ENCODE data around the gene CD37.
A peak's percentile ranks its signal among the peaks of the same experiment; 100 is the strongest.
"Not testable (repeated sequence)": the region's sequence is repeated elsewhere in the genome, so short reads cannot be mapped to it uniquely, and the experiment has no call there.

CD37 gene

GRCh38 chr19:49301165-49301865 is 33.9 kb upstream of the CD37 start:
- peak; percentile 78 for DNase-seq (ENCODE audit: low read depth)
- H3K4me3 ChIP-seq (ENCODE audit: low read length): peak overlapping the region; percentile 4
- TF ChIP-seq, protein P1, sequence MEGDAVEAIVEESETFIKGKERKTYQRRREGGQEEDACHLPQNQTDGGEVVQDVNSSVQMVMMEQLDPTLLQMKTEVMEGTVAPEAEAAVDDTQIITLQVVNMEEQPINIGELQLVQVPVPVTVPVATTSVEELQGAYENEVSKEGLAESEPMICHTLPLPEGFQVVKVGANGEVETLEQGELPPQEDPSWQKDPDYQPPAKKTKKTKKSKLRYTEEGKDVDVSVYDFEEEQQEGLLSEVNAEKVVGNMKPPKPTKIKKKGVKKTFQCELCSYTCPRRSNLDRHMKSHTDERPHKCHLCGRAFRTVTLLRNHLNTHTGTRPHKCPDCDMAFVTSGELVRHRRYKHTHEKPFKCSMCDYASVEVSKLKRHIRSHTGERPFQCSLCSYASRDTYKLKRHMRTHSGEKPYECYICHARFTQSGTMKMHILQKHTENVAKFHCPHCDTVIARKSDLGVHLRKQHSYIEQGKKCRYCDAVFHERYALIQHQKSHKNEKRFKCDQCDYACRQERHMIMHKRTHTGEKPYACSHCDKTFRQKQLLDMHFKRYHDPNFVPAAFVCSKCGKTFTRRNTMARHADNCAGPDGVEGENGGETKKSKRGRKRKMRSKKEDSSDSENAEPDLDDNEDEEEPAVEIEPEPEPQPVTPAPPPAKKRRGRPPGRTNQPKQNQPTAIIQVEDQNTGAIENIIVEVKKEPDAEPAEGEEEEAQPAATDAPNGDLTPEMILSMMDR (IDR thresholded peaks at IDR 0.05; ENCODE audit: insufficient read depth, low read depth, low read length, missing control alignments): peak; percentile 95

- TF ChIP-seq, protein P1 (IDR thresholded peaks at IDR 0.05; ENCODE audit: insufficient read depth, low read depth, low read length, missing control alignments): no peak
- H3K4me3 ChIP-seq (ENCODE audit: low read length): no peak overlapping the region
- DNase-seq (ENCODE audit: low read depth): no peak
Measured at GRCh38 chr19:49301866-49302252, 33.3 kb upstream of the CD37 start.

GRCh38 chr19:49306734-49307133 is 28.5 kb upstream of the CD37 start:
- DNase-seq (ENCODE audit: low read depth); H3K4me3 ChIP-seq (ENCODE audit: low read length): not testable (repeated sequence)

DNA sequence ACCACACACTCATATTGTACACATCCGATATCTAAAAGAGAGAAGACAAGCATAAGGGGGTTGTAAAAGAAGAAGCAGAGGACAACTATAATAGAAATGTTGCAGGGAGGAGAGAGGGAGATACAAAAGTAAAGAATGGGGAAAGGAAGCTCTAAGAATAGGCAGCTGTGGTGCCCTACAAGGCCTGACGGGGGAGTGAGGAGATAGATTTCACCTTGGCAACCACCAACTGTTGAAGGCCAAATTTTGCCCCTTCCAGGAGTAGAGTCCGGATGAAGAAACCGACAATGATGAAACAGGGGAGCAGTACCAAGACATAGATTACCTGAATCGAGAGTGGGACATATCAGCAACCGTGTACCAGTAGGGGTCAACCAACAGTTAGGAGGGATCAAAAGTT is 26.1 kb upstream of the CD37 start:
- no peak overlapping the region for H3K4me3 ChIP-seq (ENCODE audit: low read length)
- TF ChIP-seq, protein P1 (IDR thresholded peaks at IDR 0.05; ENCODE audit: insufficient read depth, low read depth, low read length, missing control alignments): no peak
- no peak for DNase-seq (ENCODE audit: low read depth)

DNA sequence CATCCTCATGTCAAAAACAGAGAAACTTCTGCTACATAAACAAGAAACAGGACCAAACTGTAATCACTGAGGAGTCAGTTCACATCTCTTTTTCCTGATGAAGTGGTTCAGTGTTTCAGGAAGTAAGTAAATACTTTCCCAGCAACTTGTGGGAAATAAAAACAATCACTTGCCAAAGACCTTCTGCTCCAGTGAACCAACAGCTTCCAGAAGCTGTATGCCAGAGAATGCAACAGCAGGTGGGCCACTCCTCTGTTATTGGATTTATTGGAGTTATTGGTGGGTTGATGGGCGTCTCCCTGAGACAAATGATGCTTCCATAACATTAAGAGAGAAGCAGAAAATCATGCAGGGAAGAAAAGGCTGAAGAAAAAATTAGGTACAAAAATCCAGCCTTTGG is 20.1 kb upstream of the CD37 start:
- TF ChIP-seq, protein P1 (IDR thresholded peaks at IDR 0.05; ENCODE audit: insufficient read depth, low read depth, low read length, missing control alignments): no peak
- H3K4me3 ChIP-seq (ENCODE audit: low read length): no peak overlapping the region
- DNase-seq (ENCODE audit: low read depth): no peak

DNA sequence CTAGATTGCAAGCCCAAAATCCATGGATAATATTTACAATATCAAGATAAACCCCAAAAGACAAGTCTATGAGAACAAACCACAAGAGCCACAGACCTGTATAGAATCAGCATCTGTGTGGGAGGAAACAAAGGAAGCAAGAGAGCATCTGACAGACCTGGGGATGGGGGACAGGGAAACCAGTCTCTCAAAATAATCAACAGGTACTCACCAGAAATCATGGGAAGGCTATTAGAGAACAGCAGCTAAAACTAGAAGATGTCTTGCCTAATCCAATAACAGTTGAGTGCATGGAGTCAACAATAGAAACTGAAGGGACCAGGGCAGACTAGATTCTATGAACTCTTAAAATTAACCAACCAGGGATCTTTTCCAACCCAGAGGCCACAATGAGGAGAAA is 18.9 kb upstream of the CD37 start:
- no peak for DNase-seq (ENCODE audit: low read depth)
- TF ChIP-seq, protein P1 (IDR thresholded peaks at IDR 0.05; ENCODE audit: insufficient read depth, low read depth, low read length, missing control alignments): no peak

GRCh38 chr19:49318296-49318695 is 16.9 kb upstream of the CD37 start:
- TF ChIP-seq, protein P1 (IDR thresholded peaks at IDR 0.05; ENCODE audit: insufficient read depth, low read depth, low read length, missing control alignments): no peak
- DNase-seq (ENCODE audit: low read depth): no peak
- no peak overlapping the region for H3K4me3 ChIP-seq (ENCODE audit: low read length)

More for the DNA sequence above, 18.9 kb upstream of the CD37 start:
- no peak overlapping the region for H3K4me3 ChIP-seq (ENCODE audit: low read length)
